GM12801 (cell line): ENCODE results near the gene FRAS1.

Experiments
- TF ChIP-seq, protein P1 (sequence below): IDR thresholded peaks from one replicate; pipeline ENCODE4 v1.5.1; 2011; ENCODE audit warnings: control low read depth; ENCODE audit not compliant: insufficient read length; ENCODE audit errors: extremely low read depth

The FRAS1 gene

DNA sequence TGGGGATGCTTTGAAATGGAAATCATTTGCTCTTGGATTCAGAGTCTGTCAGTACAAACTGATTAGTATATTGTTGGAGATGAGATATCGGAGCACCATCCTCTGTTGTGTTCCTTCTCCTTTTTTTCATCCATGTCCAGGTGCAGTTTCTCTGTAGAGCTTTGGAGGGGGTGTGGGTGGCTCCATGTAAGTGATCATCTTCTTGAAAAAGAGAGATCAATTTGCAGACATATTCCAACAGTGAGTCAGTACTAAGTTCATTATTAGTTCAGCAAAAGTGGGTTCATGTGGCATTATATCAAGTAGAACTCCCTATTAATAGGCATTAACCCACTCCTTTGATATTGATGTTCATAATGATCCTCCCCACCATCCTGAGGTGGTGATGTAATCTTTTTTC, 18.9 kb downstream of the FRAS1 start:
- TF ChIP-seq, protein P1, sequence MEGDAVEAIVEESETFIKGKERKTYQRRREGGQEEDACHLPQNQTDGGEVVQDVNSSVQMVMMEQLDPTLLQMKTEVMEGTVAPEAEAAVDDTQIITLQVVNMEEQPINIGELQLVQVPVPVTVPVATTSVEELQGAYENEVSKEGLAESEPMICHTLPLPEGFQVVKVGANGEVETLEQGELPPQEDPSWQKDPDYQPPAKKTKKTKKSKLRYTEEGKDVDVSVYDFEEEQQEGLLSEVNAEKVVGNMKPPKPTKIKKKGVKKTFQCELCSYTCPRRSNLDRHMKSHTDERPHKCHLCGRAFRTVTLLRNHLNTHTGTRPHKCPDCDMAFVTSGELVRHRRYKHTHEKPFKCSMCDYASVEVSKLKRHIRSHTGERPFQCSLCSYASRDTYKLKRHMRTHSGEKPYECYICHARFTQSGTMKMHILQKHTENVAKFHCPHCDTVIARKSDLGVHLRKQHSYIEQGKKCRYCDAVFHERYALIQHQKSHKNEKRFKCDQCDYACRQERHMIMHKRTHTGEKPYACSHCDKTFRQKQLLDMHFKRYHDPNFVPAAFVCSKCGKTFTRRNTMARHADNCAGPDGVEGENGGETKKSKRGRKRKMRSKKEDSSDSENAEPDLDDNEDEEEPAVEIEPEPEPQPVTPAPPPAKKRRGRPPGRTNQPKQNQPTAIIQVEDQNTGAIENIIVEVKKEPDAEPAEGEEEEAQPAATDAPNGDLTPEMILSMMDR, result no peak

DNA sequence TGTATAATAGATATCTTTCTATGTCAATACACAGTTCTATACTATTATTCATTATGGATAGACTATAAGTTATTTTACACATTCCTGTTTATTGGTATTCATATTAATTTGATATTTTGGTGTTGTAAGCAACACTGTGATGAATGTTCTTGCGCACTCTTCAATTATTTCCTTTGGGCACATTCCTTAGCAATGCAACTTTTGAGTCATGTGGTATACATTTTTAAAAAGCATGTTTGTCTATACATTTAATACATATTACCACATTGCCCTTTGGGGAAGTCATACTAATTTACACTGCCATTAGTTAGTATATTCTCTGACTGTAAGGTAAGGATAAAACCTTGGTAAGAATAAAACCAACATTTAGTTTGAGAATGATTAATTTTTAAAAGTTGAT, 21.0 kb downstream of the FRAS1 start:
- TF ChIP-seq, protein P1, result no peak

DNA sequence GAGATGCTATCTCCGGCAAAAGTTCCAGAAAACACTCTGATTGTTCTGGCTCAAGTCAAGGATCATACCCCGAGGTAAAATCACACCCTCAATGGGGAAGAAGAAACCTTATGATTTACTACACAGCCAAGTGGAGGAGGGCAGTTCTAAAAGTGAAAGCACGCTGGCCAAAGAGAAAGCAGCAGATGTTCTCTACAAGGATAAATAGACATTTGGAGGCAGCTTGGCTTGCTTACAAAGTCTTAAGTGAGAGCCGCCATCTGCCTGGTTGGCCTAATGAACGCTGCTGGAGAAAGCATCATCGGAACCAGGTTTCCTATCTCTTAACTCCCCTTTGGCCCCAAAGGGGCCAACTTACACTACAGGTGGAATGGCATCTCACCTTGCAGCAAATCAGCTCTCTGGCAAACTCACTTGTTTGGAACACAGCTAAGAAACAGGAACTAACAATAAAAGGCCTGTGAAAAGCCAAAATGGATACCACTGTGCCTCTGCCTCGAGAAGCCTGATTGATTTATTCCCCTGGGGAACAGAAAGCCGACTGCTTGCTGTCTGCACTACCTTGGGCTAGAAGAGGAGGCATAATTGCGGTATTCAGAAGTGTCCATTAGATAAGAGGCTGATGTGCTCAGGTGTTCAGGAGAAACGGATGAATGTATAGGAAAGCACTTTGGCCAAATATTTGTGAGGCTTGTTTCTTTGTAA, 22.8 kb downstream of the FRAS1 start:
- TF ChIP-seq, protein P1, result no peak

DNA sequence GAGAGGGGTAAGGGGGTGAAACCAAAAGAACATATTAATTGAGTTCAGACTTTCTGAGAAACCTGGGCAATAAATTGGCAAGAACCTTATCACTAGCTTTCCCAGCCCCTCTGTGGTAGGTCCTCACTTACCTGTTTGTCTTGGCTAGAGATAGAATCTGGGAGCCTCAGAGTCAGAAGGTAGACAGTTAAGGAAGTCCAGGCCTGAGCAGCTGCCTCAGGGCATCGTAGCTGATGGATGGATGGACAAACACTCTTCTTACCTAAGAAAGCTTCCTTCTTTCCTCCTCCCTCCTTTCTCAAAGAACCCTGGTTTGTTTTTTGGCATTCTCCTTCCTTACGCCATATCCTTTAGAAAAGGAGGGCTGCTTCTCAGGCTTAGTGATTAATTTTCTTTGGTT, 24.4 kb downstream of the FRAS1 start:
- TF ChIP-seq, protein P1, result no peak

DNA sequence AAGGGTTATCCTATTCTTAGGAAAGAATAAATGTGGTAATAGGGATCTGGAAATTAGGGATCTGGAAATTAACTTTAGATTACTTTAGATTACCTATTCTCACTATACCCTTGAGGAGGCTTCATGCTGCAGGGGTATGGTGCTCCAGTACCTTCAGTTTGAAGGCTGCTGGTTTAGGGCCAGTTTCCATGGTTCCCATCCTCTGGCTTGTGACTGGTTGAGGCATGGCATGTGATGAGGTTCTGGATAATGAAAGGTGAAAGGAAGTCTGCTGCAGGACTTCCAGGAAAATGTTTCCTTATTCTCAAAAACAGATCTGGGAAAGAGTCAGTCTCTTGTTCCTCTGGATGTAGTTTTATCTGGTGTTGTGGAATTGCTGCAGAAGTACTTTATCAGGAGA, 25.9 kb downstream of the FRAS1 start:
- TF ChIP-seq, protein P1, result no peak

DNA sequence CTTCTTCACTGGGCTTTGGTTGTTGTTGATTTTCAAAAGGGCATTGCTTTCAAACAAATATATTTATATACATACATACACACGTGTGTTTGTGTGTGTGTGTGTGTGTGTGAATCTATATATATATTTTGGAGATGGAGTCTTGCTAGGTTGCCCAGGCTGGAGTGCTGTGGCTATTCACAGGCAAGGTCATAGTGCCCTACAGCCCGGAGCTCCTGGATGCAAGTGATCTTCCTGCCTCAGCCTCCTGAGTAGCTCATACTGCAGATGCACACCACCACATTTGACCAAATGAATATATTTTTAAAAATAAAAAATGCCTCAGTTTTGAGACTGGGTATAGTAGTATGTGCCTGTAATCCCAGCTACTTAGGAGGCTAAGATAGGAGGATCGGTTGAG, 34.4 kb downstream of the FRAS1 start:
- TF ChIP-seq, protein P1, result no peak

DNA sequence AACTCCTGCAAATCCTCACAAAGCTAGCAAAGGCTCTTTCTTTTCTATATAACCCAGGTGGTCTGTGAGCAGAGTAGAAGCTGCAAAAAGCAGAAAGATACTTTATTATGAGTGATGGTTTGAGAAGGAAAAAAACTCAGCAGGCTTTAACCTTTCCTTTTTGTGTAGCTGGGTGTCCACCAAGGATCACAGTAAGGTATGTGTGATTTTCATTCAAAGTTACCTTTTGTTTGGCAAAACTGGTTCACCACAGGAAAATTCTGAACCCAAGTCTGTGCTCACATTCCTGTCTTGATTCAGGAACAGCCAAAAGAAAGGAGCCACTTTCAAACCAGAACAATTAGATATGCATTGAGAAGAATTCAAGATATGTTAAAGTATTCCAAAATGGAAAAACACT, 35.7 kb downstream of the FRAS1 start:
- TF ChIP-seq, protein P1, result no peak
